Muscle of leg (tissue), 11 donors: Measurements from ENCODE around the gene FBLN2. TPM values are rescaled to one million over a fixed set of nuclear protein-coding genes. Genes with fewer than 3 reads are reported as not detected.

Experiments
- DNase-seq: peaks from one replicate; pipeline ENCODE4 v3.0.0; 2013
- H3K27ac ChIP-seq: one replicate; pipeline ENCODE4 v1.5.1; 2013; ENCODE audit warnings: mild to moderate bottlenecking, low read length, control low read depth
- H3K27me3 ChIP-seq: one replicate; pipeline ENCODE4 v1.6.1; 2013; ENCODE audit warnings: low read length; ENCODE audit not compliant: control insufficient read depth, insufficient read depth
- H3K36me3 ChIP-seq: one replicate; pipeline ENCODE4 v1.6.1; 2013; ENCODE audit warnings: low read length; ENCODE audit not compliant: control insufficient read depth, insufficient read depth
- H3K4me1 ChIP-seq: one replicate; pipeline ENCODE4 v1.6.1; 2013; ENCODE audit warnings: low read length; ENCODE audit not compliant: control insufficient read depth, insufficient read depth
- H3K4me3 ChIP-seq: one replicate; pipeline ENCODE4 v1.5.1; 2013; ENCODE audit warnings: low read length, control low read depth
- H3K9me3 ChIP-seq: replicated peaks from 2 replicates; pipeline ENCODE4 v1.6.1; 2013; ENCODE audit warnings: low read depth, low read length; ENCODE audit not compliant: control insufficient read depth
- WGBS: methylation state at CpG from one replicate; pipeline ENCODE4 v1.1.5; 2013; ENCODE audit warnings: missing lambda C conversion rate; ENCODE audit not compliant: insufficient coverage; 5-methylcytosine and 5-hydroxymethylcytosine counted together
- polyA plus RNA-seq, 8 donors: library from polyadenylated mRNA; unstranded; fragments of 120-200 nt; gene quantifications; one replicate each; pipeline versions ENCODE4 v1.2.1 to v1.2.3, GENCODE V29; 2013; ENCODE audit warnings: inconsistent platforms in 1 of 8, low replicate concordance in 1 of 8; ENCODE audit not compliant: insufficient read length in 8 of 8, insufficient read depth in 1 of 8
- total RNA-seq: library from RNA; stranded (reverse); fragments of 120-200 nt; gene quantifications from one replicate; pipeline ENCODE4 v1.2.4, GENCODE V29; 2013

FBLN2 gene
- total and polyA plus RNA-seq, 9 donors = 24.4 to 78.6 (median 61.1) TPM

DNA sequence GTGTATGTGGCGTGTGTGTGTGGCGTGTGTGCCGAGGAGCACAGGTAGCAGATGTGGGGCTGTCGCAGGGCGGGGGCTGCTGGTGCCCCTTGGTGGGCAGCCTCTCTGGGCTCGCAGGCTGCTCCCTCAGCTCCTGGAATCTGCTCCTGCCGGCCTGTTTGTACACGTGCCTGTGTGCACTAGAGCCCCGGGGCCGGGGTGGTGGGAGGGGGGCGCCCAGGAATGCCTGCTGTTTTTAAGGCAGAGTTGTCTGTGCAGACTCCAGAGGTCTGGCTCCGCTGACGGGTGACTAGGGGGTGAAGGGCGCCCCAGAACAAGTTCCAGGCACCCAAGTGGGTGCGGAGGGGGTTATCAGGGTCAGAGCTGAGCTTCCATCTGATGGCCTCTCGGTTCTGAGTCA lies 112.2 kb downstream of the FBLN2 start:
- H3K27me3 ChIP-seq = peaks cover 26% of the 10 kb centered on the region
- no peaks in the 10 kb centered on the region for H3K4me1 ChIP-seq
- H3K36me3 ChIP-seq = no peaks in the 10 kb centered on the region
- DNase-seq = no peak
- H3K27ac ChIP-seq = no peak overlapping the region
- H3K9me3 ChIP-seq = peaks cover 2% of the 10 kb centered on the region
- WGBS = 83% methylated on average over 10 of the region's 16 CpGs
- H3K4me3 ChIP-seq = no peak overlapping the region

DNA sequence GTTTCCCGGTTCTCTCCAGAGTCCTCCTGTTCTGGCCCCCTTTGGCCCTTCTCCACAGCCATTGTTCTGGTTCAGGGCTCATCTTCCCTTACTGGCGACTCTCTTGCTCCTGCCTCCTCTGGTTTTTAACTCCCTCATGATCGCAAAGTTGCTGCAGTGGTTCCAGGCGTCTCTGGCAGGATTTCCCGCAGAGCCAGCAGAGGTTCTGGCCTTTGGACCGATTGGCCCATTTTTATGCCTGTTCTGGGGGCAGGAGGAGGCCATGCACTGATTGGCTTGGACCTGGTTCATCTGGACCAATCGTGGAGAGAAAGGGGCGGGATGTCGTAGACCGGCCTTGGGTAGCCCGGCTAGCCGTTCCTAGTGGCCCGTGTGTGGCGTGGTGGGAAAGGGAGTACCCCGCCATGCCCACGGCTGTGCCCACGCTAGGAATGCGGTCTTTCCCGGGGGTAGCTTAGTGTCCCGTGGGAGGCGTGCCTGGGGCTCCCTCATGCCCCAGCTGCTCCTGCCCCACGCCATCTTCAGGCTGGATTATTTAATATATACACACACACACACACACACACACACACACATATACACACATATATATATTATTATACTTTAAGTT lies 113.4 kb downstream of the FBLN2 start:
- Histone ChIP-seq H3K4me1 (no peaks in the 10 kb centered on the region), H3K27ac (no peak overlapping the region), H3K4me3 (no peak overlapping the region), H3K27me3 (peaks cover 14% of the 10 kb centered on the region), H3K36me3 (no peaks in the 10 kb centered on the region), H3K9me3 (peaks cover 2% of the 10 kb centered on the region)
- no peak for DNase-seq
- 84% methylated on average over 14 of the region's 22 CpGs for WGBS

DNA sequence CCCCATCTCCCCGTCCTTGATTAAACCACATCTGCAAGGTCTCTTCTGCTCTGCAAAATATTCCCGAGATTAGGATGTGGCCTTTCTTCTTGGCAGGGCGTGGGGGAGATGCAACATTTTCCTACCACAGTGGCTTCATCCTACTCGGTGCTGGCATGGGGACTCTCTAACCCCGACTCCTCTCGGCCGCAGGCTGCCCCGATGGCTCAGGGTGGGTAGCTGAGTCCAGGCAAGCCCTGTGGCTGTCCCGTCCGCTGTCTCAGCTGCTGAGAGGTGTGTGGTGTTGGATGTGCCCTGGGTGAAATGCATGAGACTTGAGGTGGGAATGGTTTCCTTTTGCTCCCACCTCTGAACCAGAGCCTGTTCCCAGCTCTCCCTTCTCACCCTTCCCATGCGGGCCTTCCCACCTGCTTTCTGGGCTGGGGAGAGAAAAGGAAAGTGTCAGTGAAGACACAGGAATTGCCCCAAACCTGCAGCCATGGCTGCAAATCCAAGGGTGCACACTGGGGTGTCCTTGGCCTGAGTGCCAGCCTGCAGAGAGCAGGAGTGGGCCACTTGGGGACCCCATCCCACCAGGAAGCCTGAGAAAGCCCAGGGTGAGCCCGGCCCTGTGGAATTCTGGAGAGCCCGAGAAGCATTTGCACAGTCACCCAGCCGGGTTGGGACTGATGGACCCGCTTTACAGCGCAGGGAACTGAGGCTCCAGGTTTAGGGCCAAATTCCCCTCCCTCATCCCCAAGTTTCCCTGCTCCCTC lies 115.0 kb downstream of the FBLN2 start:
- no peak overlapping the region for H3K4me3 ChIP-seq
- H3K9me3 ChIP-seq = peaks cover 2% of the 10 kb centered on the region
- WGBS = 93% methylated on average over 4 of the region's 16 CpGs
- peaks cover 9% of the 10 kb centered on the region for H3K27me3 ChIP-seq
- no peak for DNase-seq
- H3K4me1 ChIP-seq = no peaks in the 10 kb centered on the region
- no peaks in the 10 kb centered on the region for H3K36me3 ChIP-seq
- H3K27ac ChIP-seq = no peak overlapping the region

DNA sequence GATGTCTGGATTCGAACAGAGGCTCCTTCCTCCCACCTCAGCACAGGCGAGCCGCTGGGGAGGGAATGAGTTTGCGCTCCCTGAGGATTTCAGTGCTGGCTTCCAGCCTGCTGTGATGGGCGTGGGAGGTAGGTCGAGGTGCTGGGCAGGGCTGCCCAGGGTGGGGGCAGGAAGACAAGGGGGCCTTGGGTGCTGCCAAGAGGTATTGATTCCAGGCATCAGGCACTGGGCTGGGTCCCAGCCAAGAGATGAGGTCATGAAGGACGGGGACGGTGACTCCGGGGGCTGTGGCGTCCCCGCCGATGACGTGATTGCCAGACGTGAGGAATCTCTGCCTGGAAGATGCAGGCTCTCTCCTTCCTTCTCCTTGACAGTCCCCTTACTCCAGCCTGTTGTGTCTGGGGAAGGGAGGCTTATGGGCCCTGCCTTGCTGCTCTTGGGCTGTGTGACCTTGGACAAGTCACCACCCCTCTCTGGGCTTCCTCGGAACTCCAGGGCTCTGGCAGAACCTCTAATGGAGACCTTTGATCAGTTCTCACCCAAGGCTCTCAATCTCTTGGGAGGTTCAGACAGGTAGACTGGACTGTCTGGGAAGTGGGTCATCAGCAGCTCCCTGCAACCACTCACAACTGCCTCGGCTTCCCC lies 116.8 kb downstream of the FBLN2 start:
- Histone ChIP-seq H3K27ac (no peak overlapping the region), H3K36me3 (no peaks in the 10 kb centered on the region), H3K9me3 (no peaks in the 10 kb centered on the region), H3K4me3 (no peak overlapping the region), H3K27me3 (peaks cover 7% of the 10 kb centered on the region), H3K4me1 (no peaks in the 10 kb centered on the region)
- no peak for DNase-seq
- WGBS = 44% methylated on average over 6 of the region's 16 CpGs

DNA sequence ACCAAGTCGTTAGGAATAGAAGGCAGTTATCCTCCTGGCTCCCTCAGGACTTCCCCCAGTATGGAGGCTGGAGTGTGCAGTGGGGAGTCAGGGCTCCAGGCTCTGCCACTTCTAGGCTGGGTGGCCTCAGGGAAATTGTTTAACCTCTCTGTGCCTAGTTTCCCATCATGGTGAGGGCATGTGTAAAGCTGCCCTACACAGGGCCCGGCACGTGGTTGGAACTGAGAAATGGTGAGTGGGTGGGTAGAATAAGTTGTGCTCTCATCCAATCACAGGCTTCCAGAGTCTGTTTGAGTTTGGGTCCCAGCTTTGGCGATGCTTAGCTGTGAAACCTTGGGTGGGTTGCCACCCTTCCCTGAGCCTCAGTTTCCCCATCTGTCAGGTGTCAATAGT lies 117.3 kb downstream of the FBLN2 start:
- H3K27ac ChIP-seq = no peak overlapping the region
- DNase-seq = no peak
- no peaks in the 10 kb centered on the region for H3K36me3 ChIP-seq
- H3K27me3 ChIP-seq = peaks cover 11% of the 10 kb centered on the region
- no peaks in the 10 kb centered on the region for H3K4me1 ChIP-seq
- no peak overlapping the region for H3K4me3 ChIP-seq
- WGBS = 67% methylated on average over 2 of the region's 4 CpGs
- no peaks in the 10 kb centered on the region for H3K9me3 ChIP-seq

DNA sequence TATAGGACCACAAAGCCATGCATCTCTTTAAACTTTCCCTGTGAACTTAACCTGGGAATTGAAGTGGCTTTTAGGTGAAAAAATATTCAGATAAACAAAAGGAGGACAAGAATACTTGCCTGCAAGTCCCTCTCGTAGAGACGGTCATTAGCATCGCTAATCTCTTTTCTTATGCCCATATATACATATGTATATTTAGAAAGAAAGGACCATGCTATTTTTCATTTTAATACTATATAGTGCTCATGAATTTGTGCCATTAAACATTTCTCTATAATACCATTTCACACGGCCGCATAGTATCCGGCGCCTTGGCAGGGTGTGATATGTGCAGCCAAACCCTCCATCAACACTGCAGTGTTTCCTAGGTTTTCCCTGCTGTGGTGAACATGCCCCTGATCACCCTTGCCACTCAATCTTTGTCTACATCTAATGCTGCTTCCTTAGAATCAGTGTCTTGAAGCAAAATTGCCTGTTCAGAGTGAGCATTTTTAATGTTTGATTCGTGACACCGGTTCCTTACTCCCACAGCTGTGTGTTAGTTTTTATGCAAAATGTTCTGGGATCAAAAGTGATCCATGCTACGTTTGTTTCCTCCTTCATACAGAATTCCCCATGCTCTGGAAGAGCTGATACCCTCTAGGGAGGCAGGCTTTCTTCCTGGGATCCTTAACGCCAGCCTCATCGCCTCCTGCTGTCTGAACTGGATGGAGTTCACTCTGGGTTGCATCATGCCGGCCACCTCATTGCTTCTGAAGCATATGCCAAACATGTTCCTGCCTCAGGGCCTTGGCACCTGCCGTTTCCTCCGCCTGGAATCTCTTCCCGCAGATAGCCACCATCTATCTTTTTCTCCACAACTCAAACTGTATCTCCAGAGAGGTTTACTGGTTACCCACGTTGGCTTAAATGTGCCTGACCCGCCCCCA lies 118.1 kb downstream of the FBLN2 start:
- no peak for DNase-seq
- no peaks in the 10 kb centered on the region for H3K9me3 ChIP-seq
- peaks cover 14% of the 10 kb centered on the region for H3K27me3 ChIP-seq
- no peaks in the 10 kb centered on the region for H3K4me1 ChIP-seq
- WGBS = 76% methylated on average over 8 of the region's 18 CpGs
- H3K4me3 ChIP-seq = no peak overlapping the region
- no peaks in the 10 kb centered on the region for H3K36me3 ChIP-seq
- no peak overlapping the region for H3K27ac ChIP-seq

DNA sequence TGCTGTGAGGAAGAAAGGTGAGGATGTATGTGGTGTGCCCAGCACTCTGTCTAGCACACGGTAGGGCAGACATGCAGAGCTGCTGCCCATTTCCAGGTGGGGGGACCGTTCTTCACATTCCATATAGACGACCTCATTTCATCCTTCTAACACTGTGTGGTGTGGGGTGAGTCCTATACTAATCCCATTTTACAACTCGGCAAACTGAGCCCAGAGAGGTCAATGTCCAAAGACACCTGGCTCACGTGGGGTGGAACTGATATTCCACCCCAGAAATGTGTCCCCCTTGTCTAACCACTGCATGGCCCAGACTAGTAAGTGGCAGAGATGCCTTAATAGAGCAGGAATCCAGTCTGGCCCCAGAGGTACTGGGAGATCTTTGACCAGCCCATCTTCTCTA lies 119.2 kb downstream of the FBLN2 start:
- no peaks in the 10 kb centered on the region for H3K9me3 ChIP-seq
- WGBS = no CpG with 5 or more reads among the region's 5 CpGs
- peaks cover 14% of the 10 kb centered on the region for H3K27me3 ChIP-seq
- no peak for DNase-seq
- H3K4me1 ChIP-seq = no peaks in the 10 kb centered on the region
- no peak overlapping the region for H3K27ac ChIP-seq
- no peaks in the 10 kb centered on the region for H3K36me3 ChIP-seq
- no peak overlapping the region for H3K4me3 ChIP-seq

DNA sequence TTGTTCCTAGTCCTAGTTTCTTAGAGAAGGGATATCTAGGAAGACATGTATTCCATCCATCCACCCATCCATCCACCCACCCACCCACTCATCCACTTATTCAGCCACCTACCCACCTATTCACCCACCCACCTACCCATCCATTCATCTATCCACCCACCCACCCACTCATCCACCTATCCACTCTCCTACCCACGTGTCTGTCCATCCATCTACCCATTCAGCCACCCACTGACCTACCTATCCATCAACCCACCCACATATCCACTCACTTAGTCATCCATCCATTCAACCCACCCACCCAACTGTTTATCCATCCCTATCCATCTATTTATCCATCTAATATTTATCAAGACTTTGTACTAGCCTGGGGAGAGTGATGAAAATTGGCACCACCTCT lies 120.5 kb downstream of the FBLN2 start:
- no peaks in the 10 kb centered on the region for H3K9me3 ChIP-seq
- H3K4me1 ChIP-seq = no peaks in the 10 kb centered on the region
- no peak for DNase-seq
- no peak overlapping the region for H3K4me3 ChIP-seq
- no peak overlapping the region for H3K27ac ChIP-seq
- no peaks in the 10 kb centered on the region for H3K36me3 ChIP-seq
- H3K27me3 ChIP-seq = peaks cover 14% of the 10 kb centered on the region
- WGBS = 67% methylated on average over 1 of the region's 1 CpG

DNA sequence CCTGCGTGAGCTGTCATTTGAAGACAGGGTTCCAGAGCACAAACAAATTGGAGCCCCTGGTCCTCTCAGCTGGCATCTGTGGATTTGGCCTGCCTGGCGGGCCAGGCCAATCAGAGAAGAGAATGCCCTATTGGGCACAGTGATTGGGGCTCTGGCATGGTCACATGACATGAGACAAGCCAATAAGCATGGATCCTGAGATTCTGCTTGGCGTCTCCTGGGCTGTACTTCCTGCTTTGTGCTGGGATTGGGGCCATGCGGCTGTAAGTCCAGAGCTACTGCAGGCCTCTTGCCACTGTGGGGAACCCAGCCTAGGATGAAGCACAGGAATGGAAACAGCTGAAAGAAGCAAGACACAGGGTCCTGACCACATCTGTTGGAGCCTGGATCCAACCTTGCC lies 121.4 kb downstream of the FBLN2 start:
- H3K4me3 ChIP-seq = no peak overlapping the region
- no peaks in the 10 kb centered on the region for H3K36me3 ChIP-seq
- 80% methylated on average over 4 of the region's 4 CpGs for WGBS
- H3K9me3 ChIP-seq = no peaks in the 10 kb centered on the region
- no peak overlapping the region for H3K27ac ChIP-seq
- no peak for DNase-seq
- H3K27me3 ChIP-seq = peaks cover 15% of the 10 kb centered on the region
- H3K4me1 ChIP-seq = no peaks in the 10 kb centered on the region
